ENCODE measurements around the gene P3H3.
"Not testable (repeated sequence)": the region's sequence is repeated elsewhere in the genome, so short reads cannot be mapped to it uniquely, and the experiment has no call there.

Gene P3H3

GRCh38 chr12:6888360-6888759 lies 60.2 kb downstream of the P3H3 start:
- Histone ChIP-seq H3K9me3 (ENCODE audit: insufficient read depth, low read depth, low read length) (no peaks in the 10 kb centered on the region), H2AFZ (ENCODE audit: low read length) (no peak overlapping the region), H3K4me2 (ENCODE audit: low read depth, low read length, poor library complexity, severe bottlenecking) (no peak overlapping the region), H4K20me1 (ENCODE audit: insufficient read depth, low read length, poor library complexity, severe bottlenecking) (no peaks in the 10 kb centered on the region), H3K4me3 (ENCODE audit: low read length, poor library complexity, severe bottlenecking) (no peak overlapping the region), H3K9me2 (replicated peaks; ENCODE audit: low read depth, low read length) (no peaks in the 10 kb centered on the region), H3F3A (ENCODE audit: low read depth) (0 out of 2 replicates have a peak, but pooled peaks cover 2% of the 10 kb centered on the region), H3K79me2 (ENCODE audit: insufficient read depth, low read length) (peaks cover 10% of the 10 kb centered on the region; the same call in 1 of the 2 replicates), H3K36me3 (ENCODE audit: insufficient read depth, low read length) (no peaks in the 10 kb centered on the region), H3K27me3 (ENCODE audit: insufficient read depth, low read length, poor library complexity, severe bottlenecking) (no peaks in the 10 kb centered on the region), H3K9ac (ENCODE audit: low read depth, low read length, poor library complexity, severe bottlenecking) (no peak overlapping the region), H3K4me1 (ENCODE audit: insufficient read depth, low read length, poor library complexity, severe bottlenecking) (peaks cover 20% of the 10 kb centered on the region)
- TF ChIP-seq CTCF (conservative IDR thresholded peaks at IDR 0.05; ENCODE audit: low read length), result no peak
- TF ChIP-seq EZH2phosphoT487 (IDR thresholded peaks at IDR 0.05; ENCODE audit: borderline replicate concordance), result no peak

GRCh38 chr12:6888794-6889193 lies 60.6 kb downstream of the P3H3 start:
- not testable (repeated sequence) for H3K9me3 ChIP-seq (ENCODE audit: insufficient read depth, low read depth, low read length); H3K27me3 ChIP-seq (ENCODE audit: insufficient read depth, low read length, poor library complexity, severe bottlenecking); H3K9me2 ChIP-seq (replicated peaks; ENCODE audit: low read depth, low read length); H3F3A ChIP-seq (ENCODE audit: low read depth); H3K4me3 ChIP-seq (ENCODE audit: low read length, poor library complexity, severe bottlenecking); H4K20me1 ChIP-seq (ENCODE audit: insufficient read depth, low read length, poor library complexity, severe bottlenecking); H2AFZ ChIP-seq (ENCODE audit: low read length); H3K9ac ChIP-seq (ENCODE audit: low read depth, low read length, poor library complexity, severe bottlenecking); H3K4me2 ChIP-seq (ENCODE audit: low read depth, low read length, poor library complexity, severe bottlenecking); H3K36me3 ChIP-seq (ENCODE audit: insufficient read depth, low read length)
- peaks cover 10% of the 10 kb centered on the region; the same call in 1 of the 2 replicates for H3K79me2 ChIP-seq (ENCODE audit: insufficient read depth, low read length)
- H3K4me1 ChIP-seq (ENCODE audit: insufficient read depth, low read length, poor library complexity, severe bottlenecking), result peaks cover 20% of the 10 kb centered on the region
